Epithelial cell of proximal tubule (primary cell): ENCODE measurements around the gene SNAP47. TPM values are rescaled to one million over a fixed set of nuclear protein-coding genes. Genes with fewer than 3 reads are reported as not detected.

Experiments used
- DNase-seq: peaks from one replicate; pipeline ENCODE4 v3.0.0-alpha.2; 2011; ENCODE audit warnings: low read depth
- H3K4me3 ChIP-seq: 2 replicates; pipeline ENCODE4 v1.5.1; 2011; ENCODE audit warnings: low read depth, mild to moderate bottlenecking, low read length
- total RNA-seq: library from RNA; depleted of rRNA; stranded (reverse); fragments of >200 nt; gene quantifications from 2 replicates; pipeline ENCODE4 v1.2.3, GENCODE V29; 2015
- TF ChIP-seq, protein P1 (sequence below): conservative IDR thresholded peaks from 2 replicates; pipeline ENCODE4 v1.5.1; 2012; ENCODE audit warnings: low read depth, mild to moderate bottlenecking, low read length

SNAP47 gene
- total RNA-seq, 1 donor from 2014 or later: 36.3 TPM

DNA sequence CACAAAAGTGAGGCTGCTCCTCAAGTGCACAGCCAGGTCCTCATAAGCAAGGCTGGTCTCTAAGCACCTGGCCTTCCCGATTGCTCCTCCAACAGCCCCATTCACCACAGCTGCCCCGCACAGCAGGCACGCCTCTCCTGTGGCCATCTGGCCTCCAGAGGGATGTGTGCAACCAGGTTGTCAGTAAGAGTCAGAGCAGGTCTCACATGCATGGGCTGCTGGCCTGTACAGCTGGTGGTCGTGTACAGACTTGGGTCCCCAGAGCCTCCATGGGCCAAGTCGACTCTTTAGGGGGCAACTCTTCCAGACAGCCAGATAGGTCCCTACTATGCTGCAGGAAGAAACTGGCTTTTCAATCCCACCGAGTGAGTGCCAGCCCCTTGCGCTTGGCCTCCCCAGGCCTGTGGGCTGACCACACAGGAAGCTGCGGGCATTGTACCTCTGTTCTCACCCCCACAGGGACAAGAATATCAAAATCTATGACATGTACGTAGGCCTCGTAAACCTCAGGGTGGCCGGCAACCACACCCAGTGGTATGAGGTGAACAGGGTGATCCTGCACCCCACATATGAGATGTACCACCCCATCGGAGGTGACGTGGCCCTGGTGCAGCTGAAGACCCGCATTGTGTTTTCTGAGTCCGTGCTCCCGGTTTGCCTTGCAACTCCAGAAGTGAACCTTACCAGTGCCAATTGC lies 81.7 kb downstream of the SNAP47 start:
- no peak overlapping the region for H3K4me3 ChIP-seq
- DNase-seq: no peak
- TF ChIP-seq, protein P1, sequence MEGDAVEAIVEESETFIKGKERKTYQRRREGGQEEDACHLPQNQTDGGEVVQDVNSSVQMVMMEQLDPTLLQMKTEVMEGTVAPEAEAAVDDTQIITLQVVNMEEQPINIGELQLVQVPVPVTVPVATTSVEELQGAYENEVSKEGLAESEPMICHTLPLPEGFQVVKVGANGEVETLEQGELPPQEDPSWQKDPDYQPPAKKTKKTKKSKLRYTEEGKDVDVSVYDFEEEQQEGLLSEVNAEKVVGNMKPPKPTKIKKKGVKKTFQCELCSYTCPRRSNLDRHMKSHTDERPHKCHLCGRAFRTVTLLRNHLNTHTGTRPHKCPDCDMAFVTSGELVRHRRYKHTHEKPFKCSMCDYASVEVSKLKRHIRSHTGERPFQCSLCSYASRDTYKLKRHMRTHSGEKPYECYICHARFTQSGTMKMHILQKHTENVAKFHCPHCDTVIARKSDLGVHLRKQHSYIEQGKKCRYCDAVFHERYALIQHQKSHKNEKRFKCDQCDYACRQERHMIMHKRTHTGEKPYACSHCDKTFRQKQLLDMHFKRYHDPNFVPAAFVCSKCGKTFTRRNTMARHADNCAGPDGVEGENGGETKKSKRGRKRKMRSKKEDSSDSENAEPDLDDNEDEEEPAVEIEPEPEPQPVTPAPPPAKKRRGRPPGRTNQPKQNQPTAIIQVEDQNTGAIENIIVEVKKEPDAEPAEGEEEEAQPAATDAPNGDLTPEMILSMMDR: no peak

- TF ChIP-seq, protein P1: no peak
These were observed 88.3 kb downstream of the SNAP47 start for GRCh38 chr1:227823537-227823936.

DNA sequence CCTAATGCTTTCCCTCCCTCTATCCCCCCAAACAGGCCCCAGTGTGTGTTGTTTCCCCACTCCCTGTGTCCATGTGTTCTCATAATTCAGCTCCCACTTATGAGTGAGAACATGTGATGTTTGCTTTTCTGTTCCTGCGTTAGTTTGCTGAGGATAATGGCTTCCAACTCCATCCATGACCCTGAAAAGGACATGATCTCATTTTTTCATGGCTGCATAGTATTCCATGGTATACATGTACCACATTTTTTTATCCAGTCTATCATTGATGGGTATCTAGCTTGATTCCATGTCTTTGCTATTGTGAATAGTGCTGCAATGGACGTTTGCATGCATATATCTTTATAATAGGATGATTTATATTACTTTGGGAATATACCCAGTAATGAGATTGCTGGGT lies 89.0 kb downstream of the SNAP47 start:
- no peak overlapping the region for H3K4me3 ChIP-seq
- TF ChIP-seq, protein P1: no peak
- no peak for DNase-seq

More at GRCh38 chr1:227823537-227823936, 88.3 kb downstream of the SNAP47 start:
- no peak overlapping the region for H3K4me3 ChIP-seq
- DNase-seq: no peak

GRCh38 chr1:227828786-227829185 lies 93.6 kb downstream of the SNAP47 start:
- H3K4me3 ChIP-seq: no peak overlapping the region
- no peak for DNase-seq
- TF ChIP-seq, protein P1: no peak

Other genes starting within 250 kb of the SNAP47 start
- gene ZNF678, start 171.9 kb upstream of the SNAP47 start, total RNA-seq: 5.4 and 7.1 TPM in 2 replicates
- 13.5 and 28.2 TPM in 2 replicates for gene JMJD4, start 133 bp upstream of the SNAP47 start, total RNA-seq
- not detected in 2 replicates for gene PRSS38, start 80.2 kb downstream of the SNAP47 start, total RNA-seq
- 2.1 and 2.7 TPM in 2 replicates for gene WNT9A, start 212.5 kb downstream of the SNAP47 start, total RNA-seq